HG02798 (cell line): Measurements from ENCODE around the gene ESF1.

Experiments
- ATAC-seq: cut with Tn5 transposase; IDR thresholded peaks from one replicate; pipeline ENCODE4 v1.9.1; 2021; ENCODE audit warnings: mild to moderate bottlenecking; ENCODE audit not compliant: unreplicated experiment, poor library complexity

ESF1 gene, protein sequence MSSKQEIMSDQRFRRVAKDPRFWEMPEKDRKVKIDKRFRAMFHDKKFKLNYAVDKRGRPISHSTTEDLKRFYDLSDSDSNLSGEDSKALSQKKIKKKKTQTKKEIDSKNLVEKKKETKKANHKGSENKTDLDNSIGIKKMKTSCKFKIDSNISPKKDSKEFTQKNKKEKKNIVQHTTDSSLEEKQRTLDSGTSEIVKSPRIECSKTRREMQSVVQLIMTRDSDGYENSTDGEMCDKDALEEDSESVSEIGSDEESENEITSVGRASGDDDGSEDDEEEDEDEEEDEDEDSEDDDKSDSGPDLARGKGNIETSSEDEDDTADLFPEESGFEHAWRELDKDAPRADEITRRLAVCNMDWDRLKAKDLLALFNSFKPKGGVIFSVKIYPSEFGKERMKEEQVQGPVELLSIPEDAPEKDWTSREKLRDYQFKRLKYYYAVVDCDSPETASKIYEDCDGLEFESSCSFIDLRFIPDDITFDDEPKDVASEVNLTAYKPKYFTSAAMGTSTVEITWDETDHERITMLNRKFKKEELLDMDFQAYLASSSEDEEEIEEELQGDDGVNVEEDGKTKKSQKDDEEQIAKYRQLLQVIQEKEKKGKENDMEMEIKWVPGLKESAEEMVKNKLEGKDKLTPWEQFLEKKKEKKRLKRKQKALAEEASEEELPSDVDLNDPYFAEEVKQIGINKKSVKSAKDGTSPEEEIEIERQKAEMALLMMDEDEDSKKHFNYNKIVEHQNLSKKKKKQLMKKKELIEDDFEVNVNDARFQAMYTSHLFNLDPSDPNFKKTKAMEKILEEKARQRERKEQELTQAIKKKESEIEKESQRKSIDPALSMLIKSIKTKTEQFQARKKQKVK

DNA sequence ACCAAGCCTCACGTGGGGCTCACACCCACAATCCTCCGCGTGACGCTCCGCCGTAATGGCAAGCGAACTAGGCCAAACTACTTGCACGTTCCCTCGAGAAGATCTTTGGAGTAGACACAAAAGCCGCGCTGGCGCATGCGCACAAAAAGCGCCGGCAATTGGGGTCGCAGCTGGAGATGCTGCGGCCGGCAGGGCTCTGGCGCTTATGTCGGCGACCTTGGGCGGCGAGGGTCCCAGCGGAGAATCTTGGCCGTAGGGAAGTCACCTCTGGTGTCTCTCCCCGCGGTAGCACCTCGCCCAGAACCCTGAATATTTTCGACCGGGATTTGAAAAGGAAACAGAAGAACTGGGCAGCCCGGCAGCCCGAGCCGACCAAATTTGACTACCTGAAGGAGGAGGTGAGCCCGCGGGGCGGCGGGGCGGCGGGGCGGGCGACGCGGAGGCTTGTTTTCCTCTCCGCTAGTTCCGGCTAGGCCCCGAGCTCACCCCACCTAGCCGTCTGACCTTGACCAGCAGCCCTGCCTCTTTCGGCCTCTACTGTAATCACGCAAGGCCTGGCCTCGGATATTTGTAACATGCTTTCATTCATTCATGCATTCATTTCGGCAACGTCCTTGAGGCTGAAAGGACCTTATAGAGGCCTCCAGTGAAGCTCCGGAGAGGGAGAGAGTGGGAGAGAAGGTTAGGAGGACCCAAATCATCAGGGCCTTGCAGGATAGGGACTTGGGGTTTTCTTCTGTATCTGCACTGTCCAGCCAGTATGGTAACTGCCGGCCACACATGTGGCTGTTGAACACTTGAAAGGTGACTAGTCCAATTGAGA, at the start of gene ESF1, which contains the start of gene NDUFAF5:
ESF1 (minus strand) TSS at position 27 of the 823 bp plus-strand sequence. CDS start 1,779 bp downstream, outside the sequence.
NDUFAF5 (plus strand) TSS at position 136 of the 823 bp plus-strand sequence; CDS start at position 177, 41 bp downstream.
- peak; percentile 97 for ATAC-seq

DNA sequence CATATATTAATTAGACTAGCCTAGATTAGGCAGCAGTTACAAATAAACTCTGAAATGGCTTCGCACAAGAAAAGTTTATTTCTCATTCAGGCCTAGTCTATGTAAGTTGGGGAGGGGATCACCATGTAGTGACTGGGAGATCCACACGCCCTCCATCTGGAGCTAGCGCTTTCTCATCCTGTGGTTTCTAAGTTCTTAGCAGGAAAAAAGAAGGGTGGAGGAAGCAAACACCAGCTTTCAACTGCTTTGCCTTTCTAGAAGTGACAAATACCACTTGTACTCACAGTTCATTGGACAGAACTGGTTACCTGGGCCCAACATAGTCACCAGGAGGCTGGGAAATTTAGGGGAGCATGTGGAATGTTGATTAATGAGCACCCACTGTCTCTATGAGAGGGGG, 46.8 kb upstream of the ESF1 start:
- no peak for ATAC-seq

DNA sequence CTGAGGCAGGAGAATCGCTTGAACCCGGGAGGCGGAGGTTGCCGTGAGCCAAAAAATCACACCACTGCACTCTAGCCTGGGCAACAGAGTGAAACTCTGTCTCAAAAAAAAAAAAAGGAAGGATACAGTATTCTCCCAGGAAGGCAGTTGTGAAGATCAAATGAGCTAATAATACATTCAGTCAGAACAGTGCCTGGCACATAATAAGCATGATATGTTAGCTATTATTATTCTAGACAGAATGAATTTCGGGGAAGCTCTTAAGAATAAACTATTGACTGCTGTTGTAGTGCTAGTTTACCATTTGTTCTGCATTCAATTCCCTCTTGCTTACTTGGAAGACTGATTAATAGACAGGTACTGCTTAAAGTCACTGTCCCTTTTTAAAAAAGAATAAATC, 40.7 kb upstream of the ESF1 start:
- ATAC-seq: no peak

DNA sequence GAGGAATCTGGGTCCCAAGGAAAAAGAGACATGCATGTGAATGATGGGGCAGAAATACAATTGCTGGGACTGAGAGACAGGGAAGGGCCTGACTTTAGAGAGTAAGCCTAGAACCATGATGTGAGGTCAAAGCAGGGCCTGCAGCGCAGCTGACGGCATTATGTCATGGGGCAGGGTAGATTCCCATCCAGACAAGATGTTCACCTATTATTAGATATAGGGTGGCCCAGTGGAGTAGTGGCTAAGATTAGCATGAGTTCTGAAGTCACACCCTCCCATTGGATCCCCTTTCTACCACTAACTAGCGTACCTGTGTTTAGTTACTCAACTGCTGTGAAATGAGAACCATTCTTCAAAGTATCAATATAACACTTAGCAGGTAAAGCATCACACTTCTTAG, 39.7 kb upstream of the ESF1 start:
- ATAC-seq: no peak

DNA sequence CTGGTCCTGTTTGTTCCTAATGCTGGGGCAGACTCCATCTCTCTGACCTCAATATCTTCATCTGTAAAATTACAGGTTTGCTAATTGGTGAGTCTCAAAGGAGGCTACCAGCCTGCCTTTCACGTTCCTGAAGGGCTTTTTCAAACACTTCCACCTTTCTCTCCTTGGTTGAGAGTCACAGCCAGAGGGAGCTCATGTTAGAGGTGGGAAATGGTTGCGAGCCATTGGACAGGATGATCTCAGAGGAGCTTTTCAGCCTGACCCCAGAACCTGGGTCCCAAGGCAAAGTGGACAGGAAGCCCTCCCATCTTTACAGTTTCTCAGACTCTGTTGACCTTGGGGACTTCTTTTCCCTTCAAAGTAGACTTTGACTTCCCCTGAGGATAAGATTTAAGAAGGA, 37.7 kb upstream of the ESF1 start:
- ATAC-seq: no peak

DNA sequence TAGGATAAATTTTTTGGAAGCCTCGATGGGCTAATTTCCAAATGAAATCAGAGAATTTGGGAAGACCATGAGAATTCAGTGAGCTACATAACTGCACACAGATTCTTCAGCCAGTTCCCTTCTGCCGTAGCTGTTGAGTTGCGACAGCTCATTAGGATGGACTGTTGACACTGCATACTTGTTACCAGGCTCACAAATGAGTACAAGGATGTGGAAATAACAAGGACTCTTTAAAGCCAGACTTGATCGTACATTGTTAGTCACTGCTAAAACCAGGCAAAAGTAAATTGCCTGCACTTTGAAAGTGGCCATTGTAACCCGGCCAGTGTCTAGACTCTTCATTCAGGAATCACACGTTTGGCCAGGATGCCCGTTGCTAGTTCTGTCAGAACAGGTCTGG, 37.2 kb upstream of the ESF1 start:
- ATAC-seq: no peak

DNA sequence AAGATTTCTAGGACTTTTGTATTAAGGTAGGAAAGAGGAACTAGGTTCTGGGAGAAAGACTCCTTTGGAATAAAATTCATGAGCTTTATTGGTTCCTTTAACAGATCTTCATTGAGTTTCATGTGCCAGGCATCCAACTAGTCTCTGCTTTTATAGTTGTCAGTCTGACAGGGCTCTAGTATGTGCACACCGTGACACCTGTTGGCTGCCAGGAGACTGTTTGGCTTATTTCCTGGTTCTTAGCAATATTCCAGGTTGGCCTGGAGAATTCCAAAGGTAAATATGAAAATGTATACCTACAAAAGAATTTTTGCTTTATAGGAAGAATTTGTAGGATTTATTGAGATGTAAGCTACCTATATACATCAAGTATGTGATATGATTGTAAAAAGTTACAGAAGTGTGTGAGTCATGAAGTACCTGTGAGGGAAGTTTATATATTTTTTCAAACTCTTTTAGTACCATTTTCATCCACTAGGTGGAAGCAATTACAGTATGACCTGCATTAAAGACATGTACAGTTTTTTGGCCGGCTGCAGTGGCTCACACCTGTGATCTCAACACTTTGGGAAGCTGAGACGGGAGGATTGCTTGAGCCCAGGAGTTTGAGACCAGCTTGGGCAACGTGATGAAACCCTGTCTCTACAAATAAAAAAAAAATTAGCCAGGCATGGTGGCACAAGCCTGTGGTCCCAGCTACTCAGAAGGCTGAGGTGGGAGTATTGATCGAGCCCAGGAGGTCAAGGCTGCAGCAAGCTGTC, 35.3 kb upstream of the ESF1 start:
- ATAC-seq: peak; percentile 84

DNA sequence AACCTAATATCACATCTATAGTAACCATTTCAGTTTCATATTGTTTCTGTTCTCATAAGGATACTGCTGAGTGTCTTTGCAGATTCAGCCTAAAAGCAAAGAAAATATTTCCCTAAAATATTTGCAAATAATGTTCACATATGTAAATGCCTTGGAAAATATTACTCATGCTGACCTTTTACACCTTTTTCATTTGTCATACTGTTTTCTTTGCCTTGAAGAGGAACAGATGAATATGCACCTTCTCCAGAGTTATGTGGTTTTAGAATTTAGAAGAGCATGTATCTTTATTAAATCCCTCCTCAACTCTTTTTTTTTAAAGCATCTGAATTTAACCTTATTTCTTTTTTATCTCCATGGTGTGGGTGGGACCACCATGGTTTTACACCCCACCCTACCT, 32.6 kb upstream of the ESF1 start:
- ATAC-seq: no peak

DNA sequence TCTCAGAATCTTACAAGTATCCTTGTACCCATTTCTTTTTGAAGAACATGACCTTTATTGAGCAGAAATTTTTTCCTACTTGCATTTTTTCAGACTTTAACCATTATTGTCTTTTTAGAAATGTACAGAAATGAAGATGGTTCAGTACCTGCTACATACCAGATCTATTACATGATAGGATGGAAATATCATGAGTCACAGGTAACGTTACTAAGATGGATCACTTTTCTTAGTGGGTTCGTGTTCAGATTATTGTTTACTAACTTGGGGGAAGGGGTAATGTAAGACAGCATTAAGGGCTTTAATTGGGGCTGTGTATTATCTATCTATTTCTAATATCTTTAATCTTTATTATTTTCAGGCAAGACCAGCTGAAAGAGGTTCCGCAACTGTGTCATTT, 32.0 kb upstream of the ESF1 start:
- no peak for ATAC-seq

DNA sequence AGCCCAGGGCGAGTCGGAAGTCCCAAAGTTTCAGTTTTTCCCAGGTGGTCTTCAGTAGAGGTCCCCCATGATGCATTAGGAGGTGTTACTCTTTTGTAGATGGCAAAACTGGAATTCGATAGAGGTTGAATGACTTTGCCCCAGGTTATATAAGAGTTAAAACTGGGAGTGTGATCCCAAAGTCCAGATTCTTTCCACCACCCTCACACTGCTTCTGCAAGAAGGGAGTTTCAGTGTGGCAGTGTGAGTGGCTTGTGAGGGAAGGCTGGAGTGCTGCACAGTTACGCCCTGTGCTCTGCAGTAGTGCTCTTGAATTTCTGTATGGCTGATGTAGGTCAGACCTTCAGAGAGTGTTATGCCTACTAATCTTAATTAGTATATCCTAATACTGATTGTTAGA, 30.0 kb upstream of the ESF1 start:
- no peak for ATAC-seq

DNA sequence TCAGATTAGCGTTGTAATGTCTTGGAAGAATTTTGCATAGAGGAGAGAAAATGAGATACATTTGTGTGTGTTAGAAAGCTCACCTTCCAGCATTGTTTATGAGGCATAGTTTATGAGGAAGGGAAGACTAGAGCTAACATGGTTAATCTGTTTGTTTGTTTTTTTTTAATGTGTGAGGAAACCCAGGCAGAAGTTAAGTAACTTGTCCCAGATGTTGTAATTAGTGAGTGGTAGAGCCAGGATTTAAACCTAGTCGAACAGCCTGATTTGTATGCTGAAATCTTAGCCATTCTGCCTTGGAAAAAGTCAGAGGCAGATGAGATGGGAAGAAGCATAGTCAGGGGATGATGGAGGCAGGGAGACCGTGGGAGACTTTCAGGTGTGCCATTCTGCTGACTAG, 29.2 kb upstream of the ESF1 start:
- ATAC-seq: no peak

DNA sequence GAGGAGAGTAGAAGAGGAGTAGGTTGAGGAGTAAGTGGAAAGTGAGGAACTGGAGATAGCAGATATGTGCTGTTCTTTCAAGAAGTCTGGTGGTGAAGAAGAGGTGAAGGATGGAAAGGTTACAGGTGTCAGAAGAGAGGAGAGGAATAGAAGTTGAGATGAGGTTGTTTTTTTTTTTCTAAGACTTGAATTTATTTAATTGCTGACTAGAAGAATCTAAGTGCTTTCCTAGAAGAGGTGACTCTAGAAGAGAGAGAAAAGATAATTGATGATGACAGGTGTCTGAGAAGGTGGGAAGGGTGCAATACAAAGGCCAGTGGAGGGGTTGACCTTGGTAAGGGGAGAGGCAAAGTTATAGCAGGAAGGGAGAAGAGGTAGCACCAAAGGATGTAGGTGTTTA, 25.7 kb upstream of the ESF1 start:
- ATAC-seq: no peak

DNA sequence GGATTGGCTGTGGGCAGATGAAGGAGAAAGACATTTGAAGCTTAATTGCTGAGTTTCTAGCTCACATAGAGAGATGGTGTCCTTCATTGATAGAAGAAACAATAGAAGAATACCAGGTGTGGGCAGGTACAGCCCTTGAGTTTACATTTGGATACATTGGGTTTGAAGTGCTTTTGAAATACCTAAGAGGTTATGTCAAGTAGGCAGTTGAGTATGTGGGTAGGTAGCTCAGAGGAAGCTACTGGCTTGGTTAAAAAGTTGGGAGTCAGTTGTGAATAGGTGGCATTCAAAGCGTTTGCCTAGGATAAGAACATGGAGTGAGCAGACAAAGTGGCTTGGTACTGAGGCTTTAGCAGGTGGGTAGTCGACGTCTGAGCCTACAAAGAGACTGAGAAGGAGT, 25.1 kb upstream of the ESF1 start:
- ATAC-seq: no peak

DNA sequence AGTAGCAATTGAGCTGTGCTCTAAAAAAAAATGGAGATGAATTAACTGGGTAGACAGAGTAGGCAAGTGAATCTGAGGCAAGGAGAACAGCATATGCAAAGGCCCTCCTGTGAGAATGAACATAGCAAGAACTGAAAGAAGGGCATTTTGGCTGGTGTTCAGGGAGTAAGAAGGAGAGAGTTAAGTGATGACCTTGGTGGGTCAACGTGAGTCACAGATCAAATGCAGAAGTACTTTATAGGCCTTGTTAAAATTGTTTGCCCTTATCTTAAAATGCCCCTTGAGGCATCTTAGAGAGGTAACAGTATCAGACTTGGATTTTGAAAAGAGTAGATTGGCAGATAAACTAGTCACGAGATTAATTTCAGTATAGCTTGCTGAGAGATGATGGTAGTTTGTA, 24.7 kb upstream of the ESF1 start:
- ATAC-seq: no peak

DNA sequence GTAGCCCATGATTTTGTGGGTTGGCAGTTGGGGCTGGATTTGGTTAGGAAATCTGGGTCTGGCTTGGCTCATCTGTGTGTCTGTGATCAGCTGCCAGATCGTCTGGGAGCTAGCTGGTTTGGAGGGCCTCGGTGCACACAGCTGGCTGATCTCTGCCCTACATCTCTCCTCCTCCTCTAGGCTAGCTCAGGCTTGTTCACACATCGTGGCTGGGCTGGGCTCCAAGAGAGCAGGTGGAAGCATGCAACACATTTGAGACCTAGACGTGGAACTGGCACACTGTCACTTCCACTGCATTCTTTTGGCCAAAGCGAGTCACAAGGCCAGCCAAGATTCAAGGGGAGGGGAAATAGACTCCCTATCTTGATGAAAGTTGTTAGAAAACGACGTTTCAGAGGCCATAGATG, 16.0 kb upstream of the ESF1 start:
- no peak for ATAC-seq

DNA sequence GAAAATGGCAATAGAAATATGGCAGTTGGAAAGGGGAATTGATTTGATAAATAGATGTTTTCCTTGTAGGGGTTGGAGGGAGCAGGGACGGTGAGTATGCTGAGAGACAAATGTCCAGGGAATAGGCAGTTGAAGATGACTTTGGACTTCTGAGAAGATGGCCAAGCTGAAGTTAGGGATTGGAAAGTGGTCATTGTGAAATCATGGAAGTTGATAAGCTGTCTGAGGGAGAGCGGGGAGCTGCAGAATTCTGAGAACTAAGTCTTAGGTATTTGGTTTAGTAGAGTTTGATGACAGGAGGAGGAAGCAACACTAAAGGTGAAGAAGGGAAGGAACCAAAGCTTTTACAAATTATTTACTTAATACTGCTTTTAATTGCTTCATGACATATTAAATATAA, 15.3 kb upstream of the ESF1 start:
- ATAC-seq: no peak

DNA sequence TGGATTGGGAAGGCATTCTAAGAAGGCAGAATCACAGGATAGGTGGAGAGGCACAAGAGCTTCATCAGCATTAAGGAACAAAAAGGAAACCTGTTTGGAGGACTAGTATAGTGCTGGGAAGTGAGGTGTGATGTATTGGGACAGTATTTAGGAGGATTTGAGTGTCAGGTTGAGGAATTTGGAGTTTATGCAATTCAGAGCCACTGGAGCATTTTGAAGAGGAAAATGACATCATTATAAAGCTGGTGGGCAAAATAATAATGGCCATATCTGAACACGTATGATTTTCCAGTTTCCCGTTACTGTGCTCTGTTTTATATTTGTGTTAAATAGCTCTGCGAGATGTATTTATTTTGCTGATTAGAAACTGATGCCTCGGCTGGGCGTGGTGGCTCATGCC, 14.3 kb upstream of the ESF1 start:
- no peak for ATAC-seq

DNA sequence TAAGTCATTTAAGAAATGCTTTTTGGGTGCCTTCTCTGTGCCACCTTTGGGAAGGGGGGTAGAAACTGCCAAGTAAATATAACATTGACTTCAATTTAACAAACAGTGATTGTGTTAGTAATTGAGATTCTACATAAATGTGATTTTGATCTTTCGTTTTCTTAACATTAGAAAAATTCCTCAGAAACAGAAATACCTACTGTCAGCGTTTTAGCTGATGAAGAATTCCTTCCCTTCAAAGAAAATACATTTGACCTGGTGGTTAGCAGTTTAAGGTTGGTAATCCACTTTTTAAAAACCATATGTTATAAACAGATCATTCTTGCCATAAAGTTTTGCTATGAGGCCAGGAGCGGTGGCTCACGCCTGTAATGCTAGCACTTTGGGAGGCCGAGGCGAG, 9.9 kb upstream of the ESF1 start:
- ATAC-seq: no peak

DNA sequence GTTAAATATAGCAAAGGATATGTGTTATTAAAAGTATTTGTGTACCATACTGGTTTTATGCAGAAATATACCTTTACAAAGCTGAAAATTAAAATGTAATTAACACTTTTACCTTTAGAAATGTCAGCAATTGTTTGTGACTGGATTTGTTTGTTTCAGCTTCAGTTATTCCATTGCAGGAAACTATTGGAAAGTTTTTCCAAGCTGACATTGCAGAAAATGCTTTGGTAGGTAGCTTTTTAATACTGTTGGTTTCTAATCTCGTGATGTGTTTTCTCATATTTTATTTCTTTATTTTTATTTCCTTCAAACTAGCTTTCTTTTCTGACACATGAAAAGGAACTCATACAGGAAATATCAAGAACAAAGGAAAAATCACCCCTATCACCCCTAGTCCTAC, 8.3 kb upstream of the ESF1 start:
- no peak for ATAC-seq
